Neural cell (in vitro differentiated cells): Measurements from ENCODE around the gene ASTL. TPM values are rescaled to one million over a fixed set of nuclear protein-coding genes. Genes with fewer than 3 reads are reported as not detected.

Experiments used
- H2AFZ ChIP-seq: fragments of 200-600, 300-800 bp; sonication (generic), shearing (Covaris generic); 2 replicates; pipeline ENCODE4 v1.6.0; 2014; ENCODE audit warnings: low read depth, mild to moderate bottlenecking, antibody characterized with exemption, low read length, moderate library complexity
- H3F3A ChIP-seq: fragments of 200-600 bp; shearing (Covaris generic); 2 replicates; pipeline ENCODE4 v1.6.1; 2016; ENCODE audit warnings: mild to moderate bottlenecking, moderate library complexity, mixed read lengths, antibody characterized with exemption, low read length; ENCODE audit not compliant: insufficient read depth, poor library complexity, severe bottlenecking
- H3K27ac ChIP-seq: fragments of 200-600, 300-800 bp; sonication (generic), shearing (Covaris generic); 2 replicates; pipeline ENCODE4 v1.5.1; 2014; ENCODE audit warnings: mild to moderate bottlenecking, low read length, moderate library complexity
- H3K27me3 ChIP-seq: fragments of 300-800, 200-600 bp; sonication (generic), shearing (Covaris generic); 2 replicates; pipeline ENCODE4 v1.6.0; 2014; ENCODE audit warnings: mild to moderate bottlenecking, low read depth, low read length, moderate library complexity; ENCODE audit not compliant: insufficient read depth
- H3K36me3 ChIP-seq: fragments of 300-800, 200-600 bp; sonication (generic), shearing (Covaris generic); 2 replicates; pipeline ENCODE4 v1.5.1; 2014; ENCODE audit warnings: mild to moderate bottlenecking, antibody characterized with exemption, low read length, moderate library complexity; ENCODE audit not compliant: insufficient read depth
- H3K4me2 ChIP-seq: fragments of 300-800, 200-600 bp; sonication (generic), shearing (Covaris generic); 2 replicates; pipeline ENCODE4 v1.6.0; 2014; ENCODE audit warnings: mild to moderate bottlenecking, low read length
- H3K4me3 ChIP-seq: fragments of 300-800, 200-600 bp; sonication (generic), shearing (Covaris generic); 2 replicates; pipeline ENCODE4 v1.5.1; 2014; ENCODE audit warnings: mild to moderate bottlenecking, low read length, moderate library complexity
- H3K79me2 ChIP-seq: fragments of 200-600 bp; shearing (Covaris generic); replicated peaks from 2 replicates; pipeline ENCODE4 v1.6.0; 2014; ENCODE audit warnings: mild to moderate bottlenecking, low read length, moderate library complexity; ENCODE audit not compliant: insufficient read depth
- H3K9ac ChIP-seq: fragments of 300-800, 200-600 bp; sonication (generic), shearing (Covaris generic); 2 replicates; pipeline ENCODE4 v1.6.1; 2016; ENCODE audit warnings: mild to moderate bottlenecking, low read length, mixed read lengths
- H3K9me2 ChIP-seq: fragments of 200-600 bp; shearing (Covaris generic); 2 replicates; pipeline ENCODE4 v1.6.1; 2016; ENCODE audit warnings: mild to moderate bottlenecking, low read length, mixed read lengths; ENCODE audit not compliant: insufficient read depth
- H3K9me3 ChIP-seq: fragments of 200-600, 300-800 bp; sonication (generic), shearing (Covaris generic); 2 replicates; pipeline ENCODE4 v1.6.1; 2016; ENCODE audit warnings: mild to moderate bottlenecking, mixed run types, low read length, moderate library complexity, mixed read lengths
- H4K20me1 ChIP-seq: fragments of 200-600 bp; shearing (Covaris generic); 2 replicates; pipeline ENCODE4 v1.6.1; 2016; ENCODE audit warnings: mild to moderate bottlenecking, mixed run types; ENCODE audit not compliant: insufficient read depth
- EP300 ChIP-seq: fragments of 450-650 bp; conservative IDR thresholded peaks from 2 replicates; pipeline ENCODE4 v1.6.1; 2014; ENCODE audit warnings: antibody characterized with exemption, mild to moderate bottlenecking, moderate library complexity; ENCODE audit not compliant: poor library complexity, severe bottlenecking
- EZH2 ChIP-seq: fragments of 200-600, 300-800 bp; shearing (Covaris generic), sonication (generic); IDR thresholded peaks from 2 replicates; pipeline ENCODE4 v1.6.1; 2014; ENCODE audit warnings: antibody characterized with exemption, low read length, borderline replicate concordance, mild to moderate bottlenecking; ENCODE audit not compliant: insufficient read depth, poor library complexity, severe bottlenecking
- MXI1 ChIP-seq: fragments of 450-650 bp; conservative IDR thresholded peaks from 2 replicates; pipeline ENCODE4 v1.6.1; 2014; ENCODE audit warnings: antibody characterized with exemption, mild to moderate bottlenecking; ENCODE audit not compliant: poor library complexity, severe bottlenecking
- POLR2AphosphoS5 ChIP-seq: IDR thresholded peaks from 2 replicates; pipeline ENCODE4 v1.6.1; 2012
- RAD21 ChIP-seq: fragments of 450-650 bp; conservative IDR thresholded peaks from 2 replicates; pipeline ENCODE4 v1.6.1; 2014; ENCODE audit warnings: antibody characterized with exemption, mild to moderate bottlenecking, moderate library complexity
- SMC3 ChIP-seq: fragments of 450-650 bp; conservative IDR thresholded peaks from 2 replicates; pipeline ENCODE4 v1.6.1; 2014; ENCODE audit warnings: antibody characterized with exemption, mild to moderate bottlenecking, moderate library complexity; ENCODE audit not compliant: poor library complexity
- TAF1 ChIP-seq: IDR thresholded peaks from 2 replicates; pipeline ENCODE4 v1.6.1; 2012; ENCODE audit warnings: low read depth
- polyA plus RNA-seq: library from polyadenylated mRNA; depleted of rRNA; stranded (reverse); fragments of >200 nt; gene quantifications from 2 replicates; pipeline ENCODE4 v1.2.3, GENCODE V29; 2014
- TF ChIP-seq, protein P1 (sequence below): IDR thresholded peaks from 2 replicates; pipeline ENCODE4 v1.6.1; 2012; ENCODE audit warnings: borderline replicate concordance
- TF ChIP-seq, protein P2 (sequence below): fragments of 450-650 bp; IDR thresholded peaks from 2 replicates; pipeline ENCODE4 v1.5.1; 2014; ENCODE audit warnings: antibody characterized with exemption, mild to moderate bottlenecking, moderate library complexity; ENCODE audit not compliant: poor library complexity, severe bottlenecking

The ASTL gene
- polyA plus RNA-seq, 1 donor from 2014 or later = not detected

DNA sequence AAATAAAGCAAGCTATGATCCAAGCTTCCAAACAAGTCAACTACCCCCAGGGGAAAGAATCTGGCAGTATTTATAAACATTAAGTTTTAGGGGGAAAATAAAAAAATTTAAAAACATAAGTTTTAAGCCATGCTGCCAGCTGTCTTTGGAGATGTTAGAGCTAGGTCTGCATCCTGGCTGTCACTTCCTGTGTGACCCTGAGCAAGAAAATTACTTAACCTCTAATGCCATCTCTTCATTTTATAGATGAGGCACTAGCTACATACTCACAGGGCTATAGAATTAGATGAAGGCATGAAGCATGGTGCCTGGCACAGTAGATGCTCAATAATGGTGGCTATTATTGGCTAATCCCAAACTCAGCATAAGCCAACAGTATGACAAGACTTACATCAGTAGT lies 42.2 kb upstream of the ASTL start:
- no peak overlapping the region for H3K27ac ChIP-seq
- H4K20me1 ChIP-seq = no peaks in the 10 kb centered on the region
- H3K9ac ChIP-seq = no peak overlapping the region
- H3K36me3 ChIP-seq = no peaks in the 10 kb centered on the region
- TF ChIP-seq MXI1 (no peak), TAF1 (no peak), RAD21 (no peak), EZH2 (no peak), POLR2AphosphoS5 (no peak), SMC3 (no peak), EP300 (no peak)
- TF ChIP-seq, protein P1, sequence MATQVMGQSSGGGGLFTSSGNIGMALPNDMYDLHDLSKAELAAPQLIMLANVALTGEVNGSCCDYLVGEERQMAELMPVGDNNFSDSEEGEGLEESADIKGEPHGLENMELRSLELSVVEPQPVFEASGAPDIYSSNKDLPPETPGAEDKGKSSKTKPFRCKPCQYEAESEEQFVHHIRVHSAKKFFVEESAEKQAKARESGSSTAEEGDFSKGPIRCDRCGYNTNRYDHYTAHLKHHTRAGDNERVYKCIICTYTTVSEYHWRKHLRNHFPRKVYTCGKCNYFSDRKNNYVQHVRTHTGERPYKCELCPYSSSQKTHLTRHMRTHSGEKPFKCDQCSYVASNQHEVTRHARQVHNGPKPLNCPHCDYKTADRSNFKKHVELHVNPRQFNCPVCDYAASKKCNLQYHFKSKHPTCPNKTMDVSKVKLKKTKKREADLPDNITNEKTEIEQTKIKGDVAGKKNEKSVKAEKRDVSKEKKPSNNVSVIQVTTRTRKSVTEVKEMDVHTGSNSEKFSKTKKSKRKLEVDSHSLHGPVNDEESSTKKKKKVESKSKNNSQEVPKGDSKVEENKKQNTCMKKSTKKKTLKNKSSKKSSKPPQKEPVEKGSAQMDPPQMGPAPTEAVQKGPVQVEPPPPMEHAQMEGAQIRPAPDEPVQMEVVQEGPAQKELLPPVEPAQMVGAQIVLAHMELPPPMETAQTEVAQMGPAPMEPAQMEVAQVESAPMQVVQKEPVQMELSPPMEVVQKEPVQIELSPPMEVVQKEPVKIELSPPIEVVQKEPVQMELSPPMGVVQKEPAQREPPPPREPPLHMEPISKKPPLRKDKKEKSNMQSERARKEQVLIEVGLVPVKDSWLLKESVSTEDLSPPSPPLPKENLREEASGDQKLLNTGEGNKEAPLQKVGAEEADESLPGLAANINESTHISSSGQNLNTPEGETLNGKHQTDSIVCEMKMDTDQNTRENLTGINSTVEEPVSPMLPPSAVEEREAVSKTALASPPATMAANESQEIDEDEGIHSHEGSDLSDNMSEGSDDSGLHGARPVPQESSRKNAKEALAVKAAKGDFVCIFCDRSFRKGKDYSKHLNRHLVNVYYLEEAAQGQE = no peak
- TF ChIP-seq, protein P2, sequence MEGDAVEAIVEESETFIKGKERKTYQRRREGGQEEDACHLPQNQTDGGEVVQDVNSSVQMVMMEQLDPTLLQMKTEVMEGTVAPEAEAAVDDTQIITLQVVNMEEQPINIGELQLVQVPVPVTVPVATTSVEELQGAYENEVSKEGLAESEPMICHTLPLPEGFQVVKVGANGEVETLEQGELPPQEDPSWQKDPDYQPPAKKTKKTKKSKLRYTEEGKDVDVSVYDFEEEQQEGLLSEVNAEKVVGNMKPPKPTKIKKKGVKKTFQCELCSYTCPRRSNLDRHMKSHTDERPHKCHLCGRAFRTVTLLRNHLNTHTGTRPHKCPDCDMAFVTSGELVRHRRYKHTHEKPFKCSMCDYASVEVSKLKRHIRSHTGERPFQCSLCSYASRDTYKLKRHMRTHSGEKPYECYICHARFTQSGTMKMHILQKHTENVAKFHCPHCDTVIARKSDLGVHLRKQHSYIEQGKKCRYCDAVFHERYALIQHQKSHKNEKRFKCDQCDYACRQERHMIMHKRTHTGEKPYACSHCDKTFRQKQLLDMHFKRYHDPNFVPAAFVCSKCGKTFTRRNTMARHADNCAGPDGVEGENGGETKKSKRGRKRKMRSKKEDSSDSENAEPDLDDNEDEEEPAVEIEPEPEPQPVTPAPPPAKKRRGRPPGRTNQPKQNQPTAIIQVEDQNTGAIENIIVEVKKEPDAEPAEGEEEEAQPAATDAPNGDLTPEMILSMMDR = no peak
- H2AFZ ChIP-seq = no peak overlapping the region
- H3K4me2 ChIP-seq = no peak overlapping the region
- no peaks in the 10 kb centered on the region for H3K9me3 ChIP-seq
- no peaks in the 10 kb centered on the region for H3K9me2 ChIP-seq
- no peak overlapping the region for H3K4me3 ChIP-seq
- no peaks in the 10 kb centered on the region for H3F3A ChIP-seq
- H3K79me2 ChIP-seq = no peaks in the 10 kb centered on the region
- H3K27me3 ChIP-seq = no peaks in the 10 kb centered on the region

DNA sequence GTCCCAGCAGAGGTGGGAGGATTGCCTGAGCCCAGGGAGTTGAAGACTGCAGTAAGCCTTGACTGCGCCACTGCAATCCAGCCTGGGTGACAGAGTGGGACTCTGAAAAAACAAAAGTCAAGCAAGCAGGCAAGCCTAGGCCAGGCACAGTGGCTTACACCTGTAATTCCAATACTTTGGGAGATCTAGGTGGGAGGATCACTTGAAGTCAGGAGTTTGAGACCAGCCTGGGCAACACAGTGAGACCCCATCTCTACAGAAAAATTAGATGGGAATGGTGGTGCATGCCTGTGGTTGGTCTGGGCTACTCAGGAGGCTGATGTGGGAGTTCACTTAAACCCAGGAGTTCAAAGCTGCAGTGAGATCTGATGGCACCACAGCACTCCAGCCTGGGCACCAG lies 41.7 kb upstream of the ASTL start:
- no peaks in the 10 kb centered on the region for H3K36me3 ChIP-seq
- H4K20me1 ChIP-seq = no peaks in the 10 kb centered on the region
- H3K9ac ChIP-seq = no peak overlapping the region
- H2AFZ ChIP-seq = no peak overlapping the region
- H3K27ac ChIP-seq = no peak overlapping the region
- TF ChIP-seq, protein P1 = no peak
- TF ChIP-seq EZH2 (no peak), MXI1 (no peak), POLR2AphosphoS5 (no peak), SMC3 (no peak), TAF1 (no peak), RAD21 (no peak), EP300 (no peak)
- TF ChIP-seq, protein P2 = no peak
- no peaks in the 10 kb centered on the region for H3K9me3 ChIP-seq
- H3F3A ChIP-seq = no peaks in the 10 kb centered on the region
- no peak overlapping the region for H3K4me3 ChIP-seq
- H3K9me2 ChIP-seq = no peaks in the 10 kb centered on the region
- H3K4me2 ChIP-seq = no peak overlapping the region
- H3K27me3 ChIP-seq = no peaks in the 10 kb centered on the region
- no peaks in the 10 kb centered on the region for H3K79me2 ChIP-seq
